Smooth muscle cell (in vitro differentiated cells): ENCODE measurements around the gene TMEM150C. TPM values are rescaled to one million over a fixed set of nuclear protein-coding genes. Genes with fewer than 3 reads are reported as not detected.

ENCODE experiments used
- DNase-seq: peaks from one replicate; lab custom pipeline; 2025; ENCODE audit not compliant: unreplicated experiment; lab: John Stamatoyannopoulos, UW
- H2AFZ ChIP-seq: fragments of 200-600 bp; sonication (generic); 2 replicates; pipeline ENCODE4 v1.6.0; 2016; ENCODE audit warnings: antibody characterized with exemption, low read depth, mild to moderate bottlenecking
- H3F3A ChIP-seq: fragments of 200-600 bp; sonication (generic); 2 replicates; pipeline ENCODE4 v1.6.0; 2017; ENCODE audit warnings: antibody characterized with exemption, low read depth
- H3K27ac ChIP-seq: fragments of 200-600 bp; sonication (generic); 2 replicates; pipeline ENCODE4 v1.5.1; 2016; ENCODE audit warnings: low read depth, mild to moderate bottlenecking
- H3K27me3 ChIP-seq: fragments of 200-600 bp; sonication (generic); 2 replicates; pipeline ENCODE4 v1.6.1; 2016; ENCODE audit warnings: low read depth, mild to moderate bottlenecking
- H3K36me3 ChIP-seq: fragments of 200-600 bp; sonication (generic); 2 replicates; pipeline ENCODE4 v1.5.1; 2016; ENCODE audit warnings: low read depth
- H3K4me1 ChIP-seq: fragments of 200-600 bp; sonication (generic); 2 replicates; pipeline ENCODE4 v1.5.1; 2016; ENCODE audit warnings: low read depth
- H3K4me2 ChIP-seq: fragments of 200-600 bp; sonication (generic); 2 replicates; pipeline ENCODE4 v1.6.0; 2016; ENCODE audit warnings: mild to moderate bottlenecking
- H3K4me3 ChIP-seq: fragments of 200-600 bp; sonication (generic); 2 replicates; pipeline ENCODE4 v1.5.1; 2016; ENCODE audit warnings: mild to moderate bottlenecking
- H3K79me2 ChIP-seq: fragments of 200-600 bp; sonication (generic); 2 replicates; pipeline ENCODE4 v1.6.0; 2016; ENCODE audit warnings: low read depth, mild to moderate bottlenecking
- H3K9ac ChIP-seq: fragments of 200-600 bp; sonication (generic); 2 replicates; pipeline ENCODE4 v1.6.0; 2016; ENCODE audit warnings: low read depth
- H3K9me3 ChIP-seq: fragments of 200-600 bp; sonication (generic); replicated peaks from 2 replicates; pipeline ENCODE4 v1.5.1; 2016; ENCODE audit warnings: low read depth
- H4K20me1 ChIP-seq: fragments of 200-600 bp; sonication (generic); 2 replicates; pipeline ENCODE4 v1.6.0; 2016; ENCODE audit warnings: low read depth
- CTCF ChIP-seq: fragments of 200-600 bp; sonication (generic); IDR thresholded peaks from 2 replicates; pipeline ENCODE4 v1.5.1; 2017; ENCODE audit warnings: borderline replicate concordance, mild to moderate bottlenecking, antibody characterized with exemption; ENCODE audit not compliant: insufficient read depth, poor library complexity, severe bottlenecking
- WGBS: methylation state at CpG from one replicate; pipeline ENCODE4 v1.1.7; 2016; ENCODE audit warnings: low lambda C conversion rate; 5-methylcytosine and 5-hydroxymethylcytosine counted together
- polyA plus RNA-seq: library from polyadenylated mRNA; unstranded; fragments of >200 nt; fragmentation: Nextera tagmentation; extraction: Ambion mirVana; gene quantifications from 2 replicates; pipeline ENCODE4 v1.2.1, GENCODE V29; 2016
- total RNA-seq: library from RNA; depleted of rRNA; stranded (reverse); fragments of >200 nt; gene quantifications from 2 replicates; pipeline ENCODE4 v1.2.3, GENCODE V29; 2014

Gene TMEM150C
- total and polyA plus RNA-seq, 2 experiments from 2014 or later, result 0.55 to 8.0 TPM

- no peak overlapping the region for H3K4me3 ChIP-seq
- H3K27ac ChIP-seq, result no peak overlapping the region
- H3K36me3 ChIP-seq, result no peaks in the 10 kb centered on the region
- H3K4me1 ChIP-seq, result peaks cover 6% of the 10 kb centered on the region
- no peak overlapping the region for H3K4me2 ChIP-seq
- no peak overlapping the region for H3K9ac ChIP-seq
- no peaks in the 10 kb centered on the region for H3K79me2 ChIP-seq
- no peaks in the 10 kb centered on the region for H3F3A ChIP-seq
- no peak overlapping the region for H2AFZ ChIP-seq
- DNase-seq, result no peak
- TF ChIP-seq CTCF, result no peak
- 89% methylated on average over 4 of the region's 4 CpGs for WGBS
- no peaks in the 10 kb centered on the region for H3K27me3 ChIP-seq
- H4K20me1 ChIP-seq, result no peaks in the 10 kb centered on the region
- H3K9me3 ChIP-seq, result no peaks in the 10 kb centered on the region
These were observed 39.3 kb downstream of the TMEM150C start for GRCh38 chr4:82522472-82522871.

GRCh38 chr4:82521283-82521682, 40.5 kb downstream of the TMEM150C start:
- DNase-seq, result no peak
- H3K4me1 ChIP-seq, result peaks cover 6% of the 10 kb centered on the region
- H3K4me3 ChIP-seq, result no peak overlapping the region
- H3K9me3 ChIP-seq, result no peaks in the 10 kb centered on the region
- H4K20me1 ChIP-seq, result no peaks in the 10 kb centered on the region
- no peaks in the 10 kb centered on the region for H3K36me3 ChIP-seq
- H3F3A ChIP-seq, result no peaks in the 10 kb centered on the region
- no peaks in the 10 kb centered on the region for H3K79me2 ChIP-seq
- no peak overlapping the region for H3K4me2 ChIP-seq
- no peak for TF ChIP-seq CTCF
- no peaks in the 10 kb centered on the region for H3K27me3 ChIP-seq
- no peak overlapping the region for H3K27ac ChIP-seq
- no peak overlapping the region for H2AFZ ChIP-seq
- WGBS, result 66% methylated on average over 2 of the region's 2 CpGs
- no peak overlapping the region for H3K9ac ChIP-seq

- Histone ChIP-seq H3K4me2 (no peak overlapping the region), H3K4me3 (no peak overlapping the region), H3K27ac (no peak overlapping the region), H3K9ac (no peak overlapping the region), H3K27me3 (no peaks in the 10 kb centered on the region), H3K4me1 (peaks cover 5% of the 10 kb centered on the region), H3K9me3 (no peaks in the 10 kb centered on the region), H4K20me1 (no peaks in the 10 kb centered on the region), H3K79me2 (no peaks in the 10 kb centered on the region), H3F3A (no peaks in the 10 kb centered on the region), H3K36me3 (no peaks in the 10 kb centered on the region), H2AFZ (no peak overlapping the region)
- WGBS, result 86% methylated on average over 2 of the region's 2 CpGs
- TF ChIP-seq CTCF, result no peak
- DNase-seq, result no peak
These were observed 42.0 kb downstream of the TMEM150C start for GRCh38 chr4:82519776-82520175.

GRCh38 chr4:82519072-82519471, 42.7 kb downstream of the TMEM150C start:
- H3K79me2 ChIP-seq, result no peaks in the 10 kb centered on the region
- H3K9ac ChIP-seq, result no peak overlapping the region
- H3K36me3 ChIP-seq, result no peaks in the 10 kb centered on the region
- no peaks in the 10 kb centered on the region for H3K9me3 ChIP-seq
- no peak overlapping the region for H3K4me3 ChIP-seq
- no peaks in the 10 kb centered on the region for H4K20me1 ChIP-seq
- no peak for DNase-seq
- TF ChIP-seq CTCF, result no peak
- H3K4me1 ChIP-seq, result no peaks in the 10 kb centered on the region
- no peaks in the 10 kb centered on the region for H3K27me3 ChIP-seq
- H3K27ac ChIP-seq, result no peak overlapping the region
- H3F3A ChIP-seq, result no peaks in the 10 kb centered on the region
- no peak overlapping the region for H2AFZ ChIP-seq
- no peak overlapping the region for H3K4me2 ChIP-seq
- WGBS, result 65% methylated on average over 3 of the region's 3 CpGs
